Tibial nerve (tissue), 3 donors: Measurements from ENCODE around the gene PCSK6.

Experiments used
- CTCF ChIP-seq, 5 experiments: fragments of 200-600 bp in 3 of 5; fragments of 450-650 bp in 2 of 5; sonication (generic) in 3 of 5; IDR thresholded peaks; one replicate each; pipeline ENCODE4 v1.5.1; 2016 to 2019; ENCODE audit warnings: antibody characterized with exemption in 5 of 5, mild to moderate bottlenecking in 3 of 5, moderate library complexity in 2 of 5
- POLR2A ChIP-seq, 2 donors: fragments of 450-650 bp; IDR thresholded peaks; one replicate each; pipeline ENCODE4 v1.6.1; 2017; ENCODE audit warnings: antibody characterized with exemption in 2 of 2, mild to moderate bottlenecking in 2 of 2, moderate library complexity in 2 of 2

- TF ChIP-seq CTCF (IDR thresholded peaks at IDR 0.05) (no peak), POLR2A (IDR thresholded peaks at IDR 0.05) (no peak)
Observed at GRCh38 chr15:101409621-101410020, 79.9 kb downstream of the PCSK6 start.
